Left cardiac atrium (tissue), 4 donors: ENCODE data around the gene KAT8. TPM values are rescaled to one million over a fixed set of nuclear protein-coding genes. Genes with fewer than 3 reads are reported as not detected.
A peak's percentile ranks its signal among the peaks of the same experiment; 100 is the strongest.
"Not testable (repeated sequence)": the region's sequence is repeated elsewhere in the genome, so short reads cannot be mapped to it uniquely, and the experiment has no call there.

ENCODE experiments used
- ATAC-seq, 2 donors: fragments of 200-7000 bp; cut with Tn5 transposase; one replicate each; pipeline ENCODE4 v1.9.1; 2020; ENCODE audit warnings: mild to moderate bottlenecking in 2 of 2, moderate library complexity in 2 of 2
- DNase-seq: peaks from one replicate; pipeline ENCODE4 v3.0.0-alpha.2; 2020
- intact Hi-C, 2 donors: fragments of 100-400 bp; cut with DNase I; formaldehyde crosslinking; loops; one replicate each; pipeline versions ENCODE4 v1.14.1 to v1.15.1; 2022 to 2023
- total RNA-seq, 2 donors: library from RNA; stranded (reverse); fragmentation: NEBNext Ultra II Directional; extraction: Animal tissue kit (Norgen Biotek cat#: 25700); gene quantifications; one replicate each; pipeline ENCODE4 v1.2.1, GENCODE V29; 2021
- donor health status: DM: no; HTN: yes; CAD: no.
- donor health status: DM: no; HTN: yes; CAD: no; lungs with severe emphysema.
- donor health status: DM: yes; HTN: yes; CAD: no.
- donor health status: Dilated cardiomyopathy.

Gene KAT8
- total RNA-seq, 2 donors from 2014 or later: 57.3 to 74.1 TPM

DNA sequence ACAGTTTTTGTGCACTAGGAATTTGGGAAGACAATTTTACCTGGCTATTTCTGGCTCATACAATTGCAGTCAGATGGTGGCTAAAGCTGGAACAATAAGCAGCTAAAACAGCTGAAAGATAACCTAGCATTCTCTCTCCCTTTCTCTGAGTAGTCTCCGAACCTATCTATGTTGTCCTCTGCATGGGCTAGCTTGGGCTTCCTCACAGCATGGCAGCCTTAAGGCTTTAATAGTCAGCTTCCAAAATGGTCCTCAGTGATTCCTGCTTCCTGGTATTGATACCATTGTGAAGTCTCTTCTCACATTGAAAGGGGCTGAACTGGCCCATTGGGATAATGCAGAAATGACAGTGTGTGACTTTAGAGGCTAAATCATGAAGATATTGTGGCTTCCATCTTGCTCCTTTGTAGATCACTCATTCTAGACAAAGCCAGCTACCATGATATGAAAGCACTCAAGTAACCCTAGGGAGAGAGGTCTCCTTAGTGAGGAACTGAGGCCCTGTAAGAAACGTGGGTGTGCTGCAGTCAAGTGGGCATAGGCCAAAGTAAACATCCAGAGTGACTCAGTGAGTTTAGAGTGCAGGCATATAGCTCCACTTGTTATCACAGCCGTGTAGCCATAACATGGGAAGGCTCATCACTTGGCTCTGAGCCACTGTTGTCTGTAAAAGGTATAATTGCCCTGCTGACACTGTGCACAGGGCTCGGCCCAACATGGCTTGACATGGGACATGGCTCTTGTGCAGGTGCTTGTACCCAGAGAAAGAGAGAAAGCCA lies 17.4 kb upstream of the KAT8 start:
- intact Hi-C loops: loop anchor here in 1 of 2 donors (10.0 kb wide), 1 partner anchor 115 kb away; the partner anchor contains the start of gene HSD3B7
- ATAC-seq: no peak
- DNase-seq: no peak

DNA sequence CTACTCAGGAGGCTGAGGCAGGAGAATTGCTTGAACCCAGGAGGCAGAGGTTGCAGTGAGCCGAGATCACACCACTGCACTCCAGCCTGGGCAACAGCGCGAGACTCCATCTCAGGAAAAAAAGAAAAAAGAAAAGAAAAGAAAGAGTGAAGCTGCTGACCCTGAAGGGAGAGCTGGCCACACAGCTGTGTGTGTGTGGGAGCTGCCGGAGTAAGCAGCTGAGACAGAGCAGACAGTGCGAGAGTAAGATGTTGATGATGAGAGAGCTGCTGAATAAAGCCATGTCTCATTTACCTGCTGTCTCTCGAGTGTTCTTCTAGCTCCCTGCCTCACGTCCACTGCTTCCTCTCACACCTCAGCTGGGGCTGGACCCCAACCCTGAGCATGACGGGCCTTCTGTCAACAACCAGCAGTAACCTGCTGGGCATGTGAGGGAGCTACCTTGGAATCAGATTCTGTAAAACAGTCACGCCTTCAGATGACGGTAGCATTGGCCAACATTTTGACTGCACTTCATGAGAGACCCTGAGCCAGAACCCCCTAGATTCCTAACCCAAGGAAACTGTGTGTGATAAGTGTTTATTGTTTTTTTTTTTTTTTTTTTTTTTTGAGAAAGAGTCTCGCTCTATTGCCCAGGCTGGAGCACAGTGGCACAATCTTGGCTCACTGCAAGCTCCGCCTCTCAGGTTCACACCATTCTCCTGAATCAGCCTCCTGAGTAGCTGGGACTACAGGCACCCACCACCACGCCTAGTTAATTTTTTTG lies 16.4 kb upstream of the KAT8 start:
- intact Hi-C loops, ATAC-seq, DNase-seq: not testable (repeated sequence)

DNA sequence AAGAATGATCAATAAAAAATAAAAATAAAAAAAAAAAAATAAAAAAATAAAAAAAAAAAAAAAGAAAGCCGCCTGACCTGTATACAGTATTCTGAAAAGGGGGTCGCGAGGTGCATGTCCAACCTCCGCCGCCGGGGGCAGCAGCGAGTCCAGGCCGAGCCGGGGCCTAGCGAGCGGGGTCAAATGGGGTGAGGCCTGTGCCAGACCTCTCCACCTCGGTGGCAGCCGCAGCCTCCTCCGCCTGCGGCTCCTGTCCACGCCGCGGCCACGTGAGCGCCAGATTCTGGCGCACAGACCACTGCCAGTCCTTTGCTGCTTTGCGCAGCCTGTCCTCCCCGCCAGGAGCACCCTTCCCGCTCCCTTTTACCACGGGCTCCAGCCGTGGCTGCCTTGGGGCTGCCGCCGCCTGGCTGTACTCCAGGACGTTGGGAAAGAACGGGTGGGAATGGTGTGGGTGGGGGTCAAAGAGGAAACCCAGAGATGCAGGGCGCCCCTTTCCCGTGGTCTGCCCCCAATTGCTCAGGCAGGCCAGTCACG lies 11.7 kb upstream of the KAT8 start:
- ATAC-seq (peak; percentile 81 to 87), DNase-seq (peak; percentile 89)
- intact Hi-C loops: loop anchor here in 1 of 2 donors (5.0 kb wide), 1 partner anchor 37 kb away; no protein-coding TSS in a partner anchor

DNA sequence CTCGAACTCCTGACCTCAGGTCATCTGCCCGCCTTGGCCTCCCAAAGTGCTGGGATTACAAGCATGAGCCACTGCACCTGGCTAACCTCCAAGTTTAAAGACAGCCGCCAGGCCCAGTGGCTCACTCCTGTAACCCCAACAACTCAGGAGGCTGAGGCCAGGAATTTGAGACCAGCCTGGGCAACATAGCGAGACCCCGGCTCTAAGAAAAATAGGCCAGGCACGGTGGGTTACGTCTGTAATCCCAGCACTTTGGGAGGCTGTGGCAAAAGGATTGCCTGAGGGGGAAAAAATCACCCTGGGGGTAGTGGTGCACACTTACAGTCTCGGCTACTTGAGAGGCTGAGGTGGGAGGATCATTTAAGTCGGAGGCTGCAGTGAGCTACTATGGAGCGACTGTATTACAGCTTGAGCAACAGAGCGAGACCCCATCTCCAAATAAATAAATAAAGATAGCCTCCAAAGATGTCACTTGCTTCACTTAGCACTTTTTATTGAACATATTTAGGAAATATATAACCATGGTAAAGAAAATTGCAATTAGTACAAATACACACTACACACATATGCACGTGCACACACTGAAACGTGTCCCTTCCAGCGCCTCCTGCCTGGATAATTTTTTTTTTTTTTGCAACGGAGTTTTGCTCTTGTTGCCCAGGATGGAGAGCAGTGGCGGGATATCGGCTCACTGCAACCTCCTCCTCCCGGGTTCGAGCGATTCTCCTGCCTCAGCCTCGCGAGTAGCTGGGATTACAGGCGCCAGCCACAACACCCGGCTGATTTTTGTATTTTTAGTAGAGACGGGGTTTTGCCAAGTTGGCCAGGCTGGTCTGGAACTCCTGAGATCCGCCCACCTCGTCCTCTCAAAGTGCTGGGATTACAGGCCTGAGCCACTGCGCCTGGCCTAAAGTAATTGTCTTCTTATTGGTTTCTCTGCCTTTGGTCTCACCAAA lies 10.7 kb upstream of the KAT8 start:
- intact Hi-C loops: loop anchor here in 1 of 2 donors (5.0 kb wide), 1 partner anchor 36 kb away; no protein-coding TSS in a partner anchor
- DNase-seq (no peak), ATAC-seq (no peak)

DNA sequence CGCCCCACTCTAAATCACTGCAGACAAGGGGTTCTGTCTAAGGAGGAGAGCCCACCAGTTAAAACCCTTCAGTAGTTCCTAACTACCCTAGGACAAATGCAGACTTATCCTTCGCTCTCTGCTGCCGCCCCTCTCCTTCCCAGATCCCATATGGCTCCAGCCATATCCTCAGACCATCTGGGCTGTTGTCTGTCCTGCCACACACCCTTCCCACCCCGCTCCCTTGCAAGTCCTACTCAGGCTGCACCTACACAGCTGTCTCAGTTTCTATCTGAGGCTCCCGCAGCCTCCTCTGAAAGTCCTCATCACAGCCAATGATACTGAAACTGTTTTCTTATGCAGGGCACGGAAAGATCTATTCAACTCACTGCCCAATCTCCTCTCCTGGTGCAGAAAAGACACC lies 10.0 kb upstream of the KAT8 start:
- DNase-seq: no peak
- ATAC-seq: no peak
- intact Hi-C loops: loop anchor here in 1 of 2 donors (5.0 kb wide), 1 partner anchor 35 kb away; no protein-coding TSS in a partner anchor

DNA sequence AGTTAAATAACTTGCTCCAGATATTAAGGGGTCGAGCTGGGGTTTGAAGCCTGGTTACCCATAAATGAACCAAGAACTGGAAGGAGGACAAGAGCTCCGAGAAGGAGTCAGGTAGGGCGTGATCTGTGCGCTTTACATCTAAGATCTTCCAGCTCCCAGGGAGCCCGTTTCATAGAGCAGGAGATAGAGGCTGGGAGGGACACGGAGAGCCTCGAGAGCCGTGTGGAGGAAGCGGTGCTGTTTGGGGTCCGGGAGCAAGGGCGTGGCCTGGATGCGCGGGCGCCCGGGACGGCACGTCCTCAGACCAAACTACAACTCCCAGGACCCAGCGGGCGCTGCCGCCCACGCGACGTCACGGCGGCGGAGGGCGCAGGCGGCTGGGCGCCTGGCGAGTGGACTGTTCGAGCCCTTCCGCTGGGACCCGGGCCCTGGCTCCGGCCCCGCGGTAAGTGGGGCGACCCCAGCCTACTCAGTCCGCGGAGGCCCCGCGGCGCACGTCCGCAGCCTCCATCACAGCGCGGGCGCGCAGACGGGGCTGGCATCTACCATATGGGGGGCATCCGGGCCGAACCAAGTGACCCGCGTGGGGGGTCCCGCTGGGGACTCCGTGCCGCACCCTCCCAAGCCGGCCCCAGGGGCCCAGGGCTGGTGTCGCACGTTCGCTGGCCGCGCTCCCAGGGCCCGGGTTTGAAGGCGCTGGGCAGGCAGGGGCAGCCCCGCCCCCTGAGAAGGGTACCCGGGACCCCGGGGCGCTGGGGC lies 9.2 kb upstream of the KAT8 start, which contains the start of gene BCKDK:
Gene BCKDK, plus strand, starts transcription at position 352 of the 759 bp plus-strand sequence. CDS start 838 bp downstream, outside the sequence.
- DNase-seq (peak; percentile 87), ATAC-seq (peak; percentile 87 to 89)
- intact Hi-C loops: loop anchor here in 1 of 2 donors (5.0 kb wide), 1 partner anchor 34 kb away; no protein-coding TSS in a partner anchor

DNA sequence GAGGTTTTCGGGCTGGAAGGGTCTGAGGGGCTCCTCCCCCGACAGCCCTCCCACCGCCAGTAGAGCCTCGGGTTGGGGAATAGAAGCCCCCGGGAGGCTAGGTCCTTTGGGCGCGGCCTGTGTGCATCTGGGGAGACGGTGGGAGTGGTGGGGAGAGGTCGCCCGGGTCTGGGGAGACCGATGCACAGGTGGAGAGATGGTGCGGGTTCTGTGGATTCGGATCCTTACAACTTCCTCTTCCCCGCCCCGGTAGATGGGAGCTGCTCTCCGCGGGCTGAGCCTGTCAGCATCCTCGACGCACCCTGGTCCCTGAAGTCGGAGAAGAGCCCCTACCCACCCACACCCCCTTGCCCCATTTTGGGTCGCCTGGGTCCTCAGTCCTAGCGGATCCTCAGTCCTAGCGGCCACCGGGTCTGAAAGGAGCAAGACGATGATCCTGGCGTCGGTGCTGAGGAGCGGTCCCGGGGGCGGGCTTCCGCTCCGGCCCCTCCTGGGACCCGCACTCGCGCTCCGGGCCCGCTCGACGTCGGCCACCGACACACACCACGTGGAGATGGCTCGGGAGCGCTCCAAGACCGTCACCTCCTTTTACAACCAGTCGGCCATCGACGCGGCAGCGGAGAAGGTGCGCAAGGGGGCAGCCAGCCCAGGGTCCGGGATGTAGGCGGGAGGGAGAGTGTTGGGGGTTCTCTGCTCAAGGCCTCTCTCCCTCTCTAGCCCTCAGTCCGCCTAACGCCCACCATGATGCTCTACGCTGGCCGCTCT lies 8.5 kb upstream of the KAT8 start:
- intact Hi-C loops: loop anchor here in 1 of 2 donors (5.0 kb wide), 1 partner anchor 33 kb away; no protein-coding TSS in a partner anchor
- ATAC-seq (peak in 1 of 2 donors; percentile 2), DNase-seq (no peak)

DNA sequence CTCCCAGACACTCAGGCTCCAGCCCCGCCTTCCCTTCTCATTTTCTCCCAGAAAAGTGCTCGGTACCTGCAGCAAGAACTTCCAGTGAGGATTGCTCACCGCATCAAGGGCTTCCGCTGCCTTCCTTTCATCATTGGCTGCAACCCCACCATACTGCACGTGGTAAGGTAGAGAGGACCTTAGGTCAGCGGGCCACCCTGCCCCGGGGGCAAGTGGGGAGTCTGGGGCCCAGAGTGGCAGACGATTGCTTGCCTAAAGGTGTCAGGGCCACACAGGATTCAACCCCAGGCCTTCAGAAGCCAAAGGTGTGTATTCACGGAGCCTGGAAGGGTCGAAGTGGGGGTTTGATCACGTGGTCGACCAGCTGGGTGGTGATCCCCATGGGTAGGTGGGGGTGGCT lies 7.8 kb upstream of the KAT8 start:
- DNase-seq: no peak
- intact Hi-C loops: loop anchor here in 1 of 2 donors (5.0 kb wide), 1 partner anchor 33 kb away; no protein-coding TSS in a partner anchor
- ATAC-seq: no peak

DNA sequence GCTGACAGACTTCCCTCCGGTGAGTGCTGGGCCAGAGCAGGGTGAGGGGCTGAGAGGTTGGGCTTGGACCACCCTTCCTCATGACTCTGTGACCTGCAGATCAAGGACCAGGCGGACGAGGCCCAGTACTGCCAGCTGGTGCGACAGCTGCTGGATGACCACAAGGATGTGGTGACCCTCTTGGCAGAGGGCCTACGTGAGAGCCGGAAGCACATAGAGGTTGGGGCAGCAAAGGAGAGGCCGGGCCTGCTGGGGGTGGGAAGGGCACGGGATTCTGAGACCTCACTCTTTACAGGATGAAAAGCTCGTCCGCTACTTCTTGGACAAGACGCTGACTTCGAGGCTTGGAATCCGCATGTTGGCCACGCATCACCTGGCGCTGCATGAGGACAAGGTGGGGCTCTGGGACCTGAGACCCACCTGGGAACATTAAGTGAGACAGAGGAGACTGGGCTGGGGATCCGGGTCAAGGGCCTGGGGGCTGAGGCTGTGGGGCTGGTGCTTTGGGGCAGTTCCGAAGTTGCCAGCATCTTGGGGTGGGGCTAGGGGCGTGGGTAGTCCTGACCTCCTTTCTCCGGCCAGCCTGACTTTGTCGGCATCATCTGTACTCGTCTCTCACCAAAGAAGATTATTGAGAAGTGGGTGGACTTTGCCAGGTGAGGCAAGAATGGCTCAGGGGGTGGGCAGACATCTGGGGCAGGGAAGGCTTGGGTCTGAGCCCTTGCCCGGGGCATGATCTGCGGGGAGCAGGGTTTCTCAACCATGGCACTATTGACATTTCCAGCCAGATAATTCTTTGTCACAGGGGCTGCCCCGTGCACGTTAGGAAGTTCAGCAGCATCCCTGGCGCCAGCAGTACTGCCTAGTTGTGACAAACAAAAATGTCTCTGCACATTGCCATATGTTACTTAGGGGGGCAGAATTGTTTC lies 7.1 kb upstream of the KAT8 start:
- intact Hi-C loops: no loop called here
- ATAC-seq: no peak
- DNase-seq: no peak

DNA sequence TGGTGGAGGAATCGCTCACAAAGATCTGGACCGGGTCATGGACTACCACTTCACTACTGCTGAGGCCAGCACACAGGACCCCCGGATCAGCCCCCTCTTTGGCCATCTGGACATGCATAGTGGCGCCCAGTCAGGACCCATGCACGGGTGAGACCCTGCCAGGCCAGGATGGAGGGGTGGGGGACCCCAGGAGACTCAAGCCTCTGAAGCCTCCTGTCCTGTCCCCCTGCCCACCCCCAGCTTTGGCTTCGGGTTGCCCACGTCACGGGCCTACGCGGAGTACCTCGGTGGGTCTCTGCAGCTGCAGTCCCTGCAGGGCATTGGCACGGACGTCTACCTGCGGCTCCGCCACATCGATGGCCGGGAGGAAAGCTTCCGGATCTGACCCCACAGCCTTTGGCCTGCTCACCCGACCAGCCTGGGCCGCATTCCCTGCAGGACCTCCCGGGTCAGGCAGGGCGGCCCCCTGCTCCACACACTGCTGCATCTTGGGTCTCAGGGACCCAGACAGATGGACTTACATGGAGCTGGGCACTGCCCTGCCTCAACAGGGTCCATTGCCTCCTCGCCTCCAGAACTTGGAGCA lies 5.5 kb upstream of the KAT8 start:
- intact Hi-C loops: no loop called here
- ATAC-seq (no peak), DNase-seq (no peak)

DNA sequence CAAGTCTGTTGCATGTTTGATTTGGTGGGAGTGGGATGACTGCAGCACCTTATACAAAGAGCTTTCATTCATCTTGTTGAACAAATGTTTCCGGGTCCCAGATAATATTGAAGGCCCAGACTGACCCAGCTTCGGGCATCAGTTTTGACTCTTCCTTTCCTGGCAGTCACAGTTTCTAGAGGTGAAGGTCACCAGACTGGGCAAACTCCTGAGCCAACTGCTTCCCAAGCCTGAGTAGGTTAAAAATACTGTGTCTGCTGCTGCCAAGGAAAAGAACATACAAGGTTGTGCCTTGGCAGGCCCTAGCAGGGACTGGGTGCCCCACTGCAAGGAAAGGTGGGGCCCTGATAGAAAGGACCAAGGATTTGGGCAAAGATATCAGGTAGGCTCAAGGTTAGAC lies 4.8 kb upstream of the KAT8 start:
- ATAC-seq: no peak
- intact Hi-C loops: no loop called here
- no peak for DNase-seq

DNA sequence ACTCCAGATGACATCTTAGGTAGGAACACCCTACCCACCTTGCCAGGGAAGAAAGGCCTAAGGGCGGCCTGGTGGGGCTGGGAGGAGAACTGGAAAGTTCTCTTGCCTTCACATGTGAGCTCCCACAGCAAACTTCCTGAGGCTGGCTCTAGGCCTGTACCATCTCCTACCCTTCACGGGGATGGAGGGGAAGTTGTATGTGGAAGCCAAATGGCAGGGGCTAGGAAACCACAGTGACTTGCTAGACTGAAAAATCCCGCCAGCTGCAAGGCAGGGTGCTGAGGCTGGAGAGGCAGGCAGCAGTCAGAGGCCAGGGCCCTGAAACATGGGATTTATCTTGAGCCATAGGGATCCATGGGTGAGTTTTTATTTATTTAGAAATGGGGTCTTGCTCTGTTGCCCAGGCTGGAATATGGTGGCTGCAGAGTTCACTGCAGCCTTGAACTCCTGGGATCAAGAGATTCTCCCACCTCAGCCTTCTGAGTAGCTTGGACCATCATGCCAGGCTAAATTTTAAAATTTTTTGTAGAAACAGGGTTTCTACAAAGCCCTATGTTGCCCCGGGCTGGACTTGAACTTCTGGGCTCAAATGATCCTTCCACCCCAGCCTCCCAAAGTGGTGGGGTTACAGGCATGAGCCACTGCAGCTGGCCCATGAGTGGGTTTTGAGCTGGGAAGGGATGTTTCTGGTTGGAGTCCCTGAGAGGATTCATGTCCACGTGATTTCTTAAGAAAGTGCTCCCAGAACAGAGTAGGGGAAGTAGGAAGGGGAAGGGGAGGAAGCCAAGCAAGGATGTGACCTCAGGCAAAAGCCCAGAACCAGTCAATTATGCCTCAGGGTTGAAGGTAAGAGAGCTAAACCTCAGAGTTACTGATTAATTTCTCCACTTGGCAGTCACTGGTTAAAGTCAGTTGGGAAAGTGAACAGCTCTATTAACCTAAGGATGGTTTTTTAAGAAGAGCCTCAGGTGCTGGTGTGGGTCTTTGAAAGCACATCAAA lies 4.0 kb upstream of the KAT8 start:
- intact Hi-C loops: no loop called here
- ATAC-seq: no peak
- no peak for DNase-seq

DNA sequence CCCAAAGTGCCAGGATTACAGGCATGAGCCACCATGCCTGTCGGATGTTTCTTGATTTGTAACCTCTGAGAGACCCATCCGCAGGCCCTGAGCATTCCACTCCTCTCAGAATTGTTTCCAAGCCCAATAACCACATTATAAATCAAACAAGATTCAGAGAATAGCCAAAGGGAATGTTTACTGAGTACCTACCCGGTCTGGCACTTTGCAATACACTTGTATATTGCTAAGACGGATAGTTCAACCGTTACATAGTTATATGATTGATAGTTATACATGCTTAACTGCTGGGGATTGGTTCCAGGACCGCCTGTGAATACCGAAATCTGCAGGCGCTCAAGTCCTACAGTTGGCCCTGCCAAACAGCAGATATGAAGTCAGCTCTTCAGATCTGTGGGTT lies 3.0 kb upstream of the KAT8 start:
- DNase-seq (no peak), ATAC-seq (no peak)
- intact Hi-C loops: no loop called here
